HEK293 (cell line): ENCODE data around the gene LANCL2.

Experiments
- CTCF ChIP-seq: fragments of 450-650 bp; formaldehyde crosslinking; IDR thresholded peaks from 2 replicates; pipeline ENCODE4 v1.5.1; 2016; ENCODE audit warnings: missing biosample characterization, missing genetic modification characterization
- OSR2 ChIP-seq: fragments of 450-650 bp; formaldehyde crosslinking; IDR thresholded peaks from 2 replicates; pipeline ENCODE4 v1.5.1; 2016; ENCODE audit warnings: missing biosample characterization, missing genetic modification characterization
- REST ChIP-seq: fragments of 450-650 bp; formaldehyde crosslinking; IDR thresholded peaks from 2 replicates; pipeline ENCODE4 v1.5.1; 2016; ENCODE audit warnings: missing biosample characterization, missing genetic modification characterization
- ZFP3 ChIP-seq: fragments of 450-650 bp; formaldehyde crosslinking; IDR thresholded peaks from 2 replicates; pipeline ENCODE4 v1.5.1; 2016; ENCODE audit warnings: low read depth, missing biosample characterization, missing genetic modification characterization
- ZFP37 ChIP-seq: fragments of 450-650 bp; formaldehyde crosslinking; IDR thresholded peaks from 2 replicates; pipeline ENCODE4 v1.5.1; 2016; ENCODE audit warnings: missing biosample characterization, missing genetic modification characterization
- ZFP69B ChIP-seq: fragments of 450-650 bp; formaldehyde crosslinking; IDR thresholded peaks from 2 replicates; pipeline ENCODE4 v1.5.1; 2016; ENCODE audit warnings: missing biosample characterization, missing genetic modification characterization
- ZNF146 ChIP-seq: fragments of 450-650 bp; formaldehyde crosslinking; IDR thresholded peaks from 2 replicates; pipeline ENCODE4 v1.5.1; 2016; ENCODE audit warnings: missing biosample characterization, missing genetic modification characterization
- ZNF292 ChIP-seq: fragments of 450-650 bp; formaldehyde crosslinking; IDR thresholded peaks from 2 replicates; pipeline ENCODE4 v1.5.1; 2016; ENCODE audit warnings: low read depth, missing biosample characterization, missing genetic modification characterization, borderline replicate concordance
- ZNF350 ChIP-seq: fragments of 450-650 bp; formaldehyde crosslinking; IDR thresholded peaks from 2 replicates; pipeline ENCODE4 v1.5.0; 2017; ENCODE audit warnings: missing biosample characterization, mild to moderate bottlenecking, missing genetic modification characterization
- ZNF501 ChIP-seq: fragments of 450-650 bp; formaldehyde crosslinking; IDR thresholded peaks from 2 replicates; pipeline ENCODE4 v1.5.1; 2016; ENCODE audit warnings: missing biosample characterization, missing genetic modification characterization
- ZNF707 ChIP-seq: fragments of 450-650 bp; formaldehyde crosslinking; IDR thresholded peaks from 2 replicates; pipeline ENCODE4 v1.5.1; 2016; ENCODE audit warnings: missing biosample characterization, missing genetic modification characterization
- ZSCAN4 ChIP-seq: fragments of 450-650 bp; formaldehyde crosslinking; IDR thresholded peaks from 2 replicates; pipeline ENCODE4 v1.5.1; 2017; ENCODE audit warnings: missing biosample characterization, missing genetic modification characterization

DNA sequence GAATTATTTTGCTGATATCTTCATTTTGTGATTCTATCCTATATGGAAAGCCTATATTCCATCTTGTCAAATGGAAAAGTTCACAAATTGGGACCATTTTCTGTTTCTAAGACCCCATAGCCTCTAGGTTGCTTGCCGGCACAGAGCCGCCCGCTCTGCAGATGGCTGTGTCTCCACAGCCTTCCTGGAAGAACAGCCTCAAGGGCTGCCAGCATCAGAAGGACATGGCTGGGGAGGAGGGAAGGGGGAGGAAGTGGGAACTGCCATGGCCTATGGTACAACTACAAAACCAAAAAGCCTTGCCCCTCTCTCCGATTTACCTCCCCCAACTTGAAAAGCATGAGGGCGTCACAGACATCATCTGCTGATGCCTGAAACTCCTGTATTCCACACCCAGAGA, 75.9 kb downstream of the LANCL2 start:
- no peak for TF ChIP-seq CTCF (tag by site-specific recombination)
- TF ChIP-seq ZFP37 (tag by site-specific recombination) = no peak
- no peak for TF ChIP-seq ZNF350 (tag by site-specific recombination)
- no peak for TF ChIP-seq ZSCAN4
- TF ChIP-seq ZFP69B (tag by site-specific recombination) = no peak
- TF ChIP-seq ZNF292 = no peak
- no peak for TF ChIP-seq REST
- no peak for TF ChIP-seq ZNF707 (tag by site-specific recombination)
- TF ChIP-seq OSR2 (tag by site-specific recombination) = no peak
- TF ChIP-seq ZNF146 (tag by site-specific recombination) = no peak
- TF ChIP-seq ZFP3 (tag by site-specific recombination) = no peak
- no peak for TF ChIP-seq ZNF501
